Prostate gland (tissue), 2 donors: Measurements from ENCODE around the gene PDE4D.

Experiments
- CTCF ChIP-seq, 4 experiments: fragments of 200-600 bp in 2 of 4; fragments of 450-650 bp in 2 of 4; sonication (generic) in 2 of 4; IDR thresholded peaks; 1 replicate in 3 of 4; 2 replicates in 1 of 4; pipeline ENCODE4 v1.5.1; 2016 to 2019; ENCODE audit warnings: antibody characterized with exemption in 4 of 4, mild to moderate bottlenecking in 2 of 4, moderate library complexity in 2 of 4
- POLR2A ChIP-seq: fragments of 450-650 bp; IDR thresholded peaks from one replicate; pipeline ENCODE4 v1.6.1; 2016; ENCODE audit warnings: antibody characterized with exemption, mild to moderate bottlenecking

DNA sequence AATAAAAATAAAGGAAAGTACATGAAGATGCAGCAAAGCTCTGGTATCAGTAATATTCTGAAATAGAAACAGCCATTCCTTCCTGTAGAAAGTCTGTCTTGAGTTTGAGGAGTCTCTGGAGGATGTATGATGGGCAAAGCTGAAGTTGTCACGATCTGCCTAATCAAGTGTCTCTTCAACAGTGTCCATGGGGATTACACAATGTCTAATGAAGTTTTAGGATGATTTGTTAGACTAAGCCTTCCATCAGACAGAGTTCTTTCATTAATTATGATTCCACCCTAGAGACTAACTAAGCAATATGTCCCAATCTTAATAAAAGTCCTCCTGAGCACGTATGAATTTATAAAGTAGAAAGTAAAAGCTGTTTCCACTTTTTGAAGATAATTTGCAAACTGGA is 26.9 kb downstream of the PDE4D start:
- TF ChIP-seq CTCF (IDR thresholded peaks at IDR 0.05) (no peak), POLR2A (no peak)
